SU-DHL-6 (cell line): ENCODE results near the gene DIO3.

Experiments
- H2AFZ ChIP-seq: fragments of 200-600 bp; sonication (generic); 2 replicates; pipeline ENCODE4 v1.6.1; 2014; ENCODE audit warnings: low read depth, mild to moderate bottlenecking, moderate library complexity, mixed read lengths, antibody characterized with exemption, low read length; ENCODE audit not compliant: severe bottlenecking
- H3F3A ChIP-seq: fragments of 200-600 bp; shearing (Covaris generic); 2 replicates; pipeline ENCODE4 v1.6.0; 2016; ENCODE audit warnings: antibody characterized with exemption, mild to moderate bottlenecking; ENCODE audit not compliant: insufficient read depth
- H3K27ac ChIP-seq: fragments of 200-600 bp; sonication (generic); 2 replicates; pipeline ENCODE4 v1.5.1; 2016; ENCODE audit warnings: low read depth, mild to moderate bottlenecking, low read length, moderate library complexity, mixed read lengths
- H3K27me3 ChIP-seq: fragments of 200-600 bp; sonication (generic), shearing (Covaris generic); 2 replicates; pipeline ENCODE4 v1.6.0; 2014; ENCODE audit warnings: mild to moderate bottlenecking, low read length
- H3K36me3 ChIP-seq: fragments of 200-600 bp; sonication (generic); 2 replicates; pipeline ENCODE4 v1.6.1; 2014; ENCODE audit warnings: mild to moderate bottlenecking, low read length, mixed read lengths
- H3K4me2 ChIP-seq: fragments of 300-600, 200-600 bp; shearing (Covaris generic), sonication (generic); 2 replicates; pipeline ENCODE4 v1.6.0; 2014; ENCODE audit warnings: low read length, low read depth, mild to moderate bottlenecking; ENCODE audit not compliant: poor library complexity, severe bottlenecking
- H3K4me3 ChIP-seq: fragments of 200-600 bp; sonication (generic); 2 replicates; pipeline ENCODE4 v1.5.1; 2014; ENCODE audit warnings: antibody characterized with exemption, low read length, mild to moderate bottlenecking, mixed read lengths; ENCODE audit not compliant: insufficient read depth, poor library complexity, severe bottlenecking
- H3K79me2 ChIP-seq: fragments of 200-600 bp; sonication (generic); 2 replicates; pipeline ENCODE4 v1.6.1; 2014; ENCODE audit warnings: mild to moderate bottlenecking, low read length, moderate library complexity; ENCODE audit not compliant: insufficient read depth
- H3K9ac ChIP-seq: fragments of 200-600 bp; sonication (generic); 2 replicates; pipeline ENCODE4 v1.7.0; 2014; ENCODE audit warnings: mild to moderate bottlenecking, low read length
- H3K9me2 ChIP-seq: fragments of 200-600 bp; sonication (generic); replicated peaks from 2 replicates; pipeline ENCODE4 v1.6.1; 2014; ENCODE audit warnings: low read length; ENCODE audit not compliant: insufficient read depth
- H3K9me3 ChIP-seq: fragments of 200-600 bp; sonication (generic); 2 replicates; pipeline ENCODE4 v1.6.1; 2014; ENCODE audit warnings: low read length, mixed read lengths; ENCODE audit not compliant: insufficient read depth
- H4K20me1 ChIP-seq: fragments of 200-600 bp; sonication (generic); 2 replicates; pipeline ENCODE4 v1.6.1; 2014; ENCODE audit warnings: low read depth, mild to moderate bottlenecking, antibody characterized with exemption, low read length, moderate library complexity, mixed read lengths
- CTCF ChIP-seq: fragments of 200-600 bp; sonication (generic); IDR thresholded peaks from one replicate; pipeline ENCODE4 v1.5.1; 2017; ENCODE audit warnings: antibody characterized with exemption, mild to moderate bottlenecking, low read length, moderate library complexity; ENCODE audit not compliant: insufficient read depth, poor library complexity, severe bottlenecking
- EZH2phosphoT487 ChIP-seq: fragments of 200-600 bp; sonication (generic), shearing (Covaris generic); conservative IDR thresholded peaks from 2 replicates; pipeline ENCODE4 v1.6.1; 2018; ENCODE audit warnings: mild to moderate bottlenecking, antibody characterized with exemption, low read length, moderate library complexity, mixed read lengths

Gene DIO3

DNA sequence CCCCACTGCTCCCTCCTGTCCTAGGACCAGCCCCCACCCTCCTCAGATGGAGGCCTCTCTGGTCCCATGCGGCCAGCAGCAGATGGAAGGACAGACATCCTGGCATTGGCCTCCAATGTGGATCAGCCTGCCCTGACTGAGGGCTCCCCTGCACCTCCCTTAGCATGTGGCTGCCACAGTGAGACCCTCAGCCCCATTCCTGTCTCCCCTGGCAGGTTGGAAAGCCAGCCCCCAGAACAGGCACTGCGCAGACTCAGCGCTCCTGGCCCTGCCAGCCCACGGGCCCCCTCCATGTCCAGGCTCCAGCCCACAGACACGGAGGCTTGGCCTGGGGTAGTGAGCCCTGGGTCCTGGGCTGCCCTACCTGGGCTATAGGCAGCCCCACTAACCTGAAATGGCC lies 47.2 kb upstream of the DIO3 start:
- no peak overlapping the region for H2AFZ ChIP-seq
- H3F3A ChIP-seq: no peaks in the 10 kb centered on the region
- H3K9me2 ChIP-seq: no peaks in the 10 kb centered on the region
- H3K27me3 ChIP-seq: no peaks in the 10 kb centered on the region
- no peak overlapping the region for H3K27ac ChIP-seq
- H3K9me3 ChIP-seq: no peaks in the 10 kb centered on the region
- H3K4me2 ChIP-seq: no peak overlapping the region
- no peaks in the 10 kb centered on the region for H3K36me3 ChIP-seq
- no peak overlapping the region for H3K4me3 ChIP-seq
- no peak for TF ChIP-seq EZH2phosphoT487
- TF ChIP-seq CTCF: no peak
- no peak overlapping the region for H3K9ac ChIP-seq
- no peaks in the 10 kb centered on the region for H4K20me1 ChIP-seq
- H3K79me2 ChIP-seq: no peaks in the 10 kb centered on the region

GRCh38 chr14:101516401-101516800 lies 44.9 kb upstream of the DIO3 start:
- H4K20me1 ChIP-seq: no peaks in the 10 kb centered on the region

GRCh38 chr14:101518611-101519473 lies 42.5 kb upstream of the DIO3 start:
- no peak overlapping the region for H3K27ac ChIP-seq

More at GRCh38 chr14:101516401-101516800, 44.9 kb upstream of the DIO3 start:
- H3K27ac ChIP-seq: no peak overlapping the region
- no peak overlapping the region for H3K4me2 ChIP-seq
- no peaks in the 10 kb centered on the region for H3F3A ChIP-seq
- no peak overlapping the region for H2AFZ ChIP-seq
- no peak overlapping the region for H3K9ac ChIP-seq
- H3K27me3 ChIP-seq: no peaks in the 10 kb centered on the region
- no peak for TF ChIP-seq EZH2phosphoT487
- no peak for TF ChIP-seq CTCF
- no peaks in the 10 kb centered on the region for H3K9me3 ChIP-seq
- no peaks in the 10 kb centered on the region for H3K9me2 ChIP-seq
- no peaks in the 10 kb centered on the region for H3K79me2 ChIP-seq
- H3K36me3 ChIP-seq: no peaks in the 10 kb centered on the region
- H3K4me3 ChIP-seq: no peak overlapping the region

More at GRCh38 chr14:101518611-101519473, 42.5 kb upstream of the DIO3 start:
- Histone ChIP-seq H3K36me3 (no peaks in the 10 kb centered on the region), H3K27me3 (no peaks in the 10 kb centered on the region), H3K4me2 (no peak overlapping the region), H3F3A (no peaks in the 10 kb centered on the region), H3K9me3 (no peaks in the 10 kb centered on the region), H2AFZ (no peak overlapping the region), H3K79me2 (no peaks in the 10 kb centered on the region), H3K4me3 (no peak overlapping the region), H3K9ac (no peak overlapping the region), H4K20me1 (no peaks in the 10 kb centered on the region), H3K9me2 (no peaks in the 10 kb centered on the region)
- TF ChIP-seq EZH2phosphoT487: no peak
- no peak for TF ChIP-seq CTCF
